Neuronal stem cell (in vitro differentiated cells): ENCODE results near the gene AGXT.

Experiments used
- DNase-seq: peaks from one replicate; pipeline ENCODE4 v3.0.0-alpha.2; 2013; ENCODE audit warnings: low spot score
- H2AFZ ChIP-seq: one replicate; pipeline ENCODE4 v1.6.1; 2013; ENCODE audit warnings: mild to moderate bottlenecking, low read length, inconsistent platforms
- H2AK5ac ChIP-seq: 2 replicates; pipeline ENCODE4 v1.6.1; 2013; ENCODE audit warnings: low read depth, mild to moderate bottlenecking, inconsistent platforms, low read length, moderate library complexity, mixed read lengths
- H2BK120ac ChIP-seq: 2 replicates; pipeline ENCODE4 v1.6.1; 2013; ENCODE audit warnings: low read depth, mild to moderate bottlenecking, inconsistent platforms, low read length, moderate library complexity, mixed read lengths
- H2BK12ac ChIP-seq: one replicate; pipeline ENCODE4 v1.6.1; 2013; ENCODE audit warnings: low read length, inconsistent platforms
- H2BK15ac ChIP-seq: 2 replicates; pipeline ENCODE4 v1.6.1; 2013; ENCODE audit warnings: mild to moderate bottlenecking, low read length, inconsistent platforms, mixed read lengths
- H2BK5ac ChIP-seq: one replicate; pipeline ENCODE4 v1.6.1; 2013; ENCODE audit warnings: inconsistent platforms, mild to moderate bottlenecking, low read length, moderate library complexity
- H3K14ac ChIP-seq: one replicate; pipeline ENCODE4 v1.6.1; 2013; ENCODE audit warnings: low read length, inconsistent platforms
- H3K18ac ChIP-seq: 2 replicates; pipeline ENCODE4 v1.6.1; 2013; ENCODE audit warnings: low read length, inconsistent platforms
- H3K23ac ChIP-seq: 2 replicates; pipeline ENCODE4 v1.6.1; 2013; ENCODE audit warnings: low read depth, mild to moderate bottlenecking, mixed read lengths, low read length, inconsistent platforms; ENCODE audit not compliant: poor library complexity
- H3K27ac ChIP-seq: replicated peaks from 3 replicates; pipeline ENCODE4 v1.5.1; 2013; ENCODE audit warnings: low read length, inconsistent platforms
- H3K27me3 ChIP-seq, 3 experiments: 2 replicates each; pipeline ENCODE4 v1.6.1; 2013; ENCODE audit warnings: low read length in 3 of 3, mild to moderate bottlenecking in 2 of 3, inconsistent platforms in 1 of 3, low read depth in 1 of 3, mixed read lengths in 1 of 3, moderate library complexity in 1 of 3; ENCODE audit not compliant: control insufficient read depth in 3 of 3, insufficient read depth in 3 of 3
- H3K36me3 ChIP-seq, 2 donors: replicated peaks in 1 of 2; 2 replicates each; pipeline ENCODE4 v1.6.1; 2013; ENCODE audit warnings: low read length in 2 of 2; ENCODE audit not compliant: control insufficient read depth in 2 of 2, insufficient read depth in 2 of 2
- H3K4ac ChIP-seq: 2 replicates; pipeline ENCODE4 v1.6.1; 2013; ENCODE audit warnings: inconsistent platforms, mild to moderate bottlenecking, low read length, moderate library complexity
- H3K4me1 ChIP-seq, 2 donors: 1 replicate in 1 of 2; 2 replicates in 1 of 2; pipeline ENCODE4 v1.6.1; 2013; ENCODE audit warnings: low read length in 2 of 2, low read depth in 1 of 2; ENCODE audit not compliant: control insufficient read depth in 2 of 2, insufficient read depth in 1 of 2
- H3K4me2 ChIP-seq: one replicate; pipeline ENCODE4 v1.6.1; 2013; ENCODE audit warnings: mild to moderate bottlenecking, low read length, inconsistent platforms; ENCODE audit not compliant: insufficient read depth, poor library complexity, severe bottlenecking
- H3K4me3 ChIP-seq, 2 donors: 2 replicates each; pipeline ENCODE4 v1.5.1; 2013; ENCODE audit warnings: low read length in 2 of 2, mild to moderate bottlenecking in 2 of 2, inconsistent platforms in 1 of 2, moderate library complexity in 1 of 2
- H3K79me1 ChIP-seq: one replicate; pipeline ENCODE4 v1.6.1; 2013; ENCODE audit warnings: low read depth, mild to moderate bottlenecking, inconsistent platforms, low read length, moderate library complexity
- H3K9ac ChIP-seq: one replicate; pipeline ENCODE4 v1.6.1; 2013; ENCODE audit warnings: mild to moderate bottlenecking, low read depth, low read length, inconsistent platforms; ENCODE audit not compliant: poor library complexity
- H3K9me3 ChIP-seq, 2 donors: replicated peaks in 1 of 2; 2 replicates each; pipeline versions ENCODE3 to v1.6.1; 2013; ENCODE audit warnings: low read length in 2 of 2, mild to moderate bottlenecking in 2 of 2, inconsistent platforms in 1 of 2, low read depth in 1 of 2, mixed read lengths in 1 of 2, moderate library complexity in 1 of 2; ENCODE audit not compliant: control insufficient read depth in 2 of 2, insufficient read depth in 1 of 2
- H4K8ac ChIP-seq: one replicate; pipeline ENCODE4 v1.6.1; 2013; ENCODE audit warnings: low read depth, mild to moderate bottlenecking, inconsistent platforms, low read length, moderate library complexity
- H4K91ac ChIP-seq: one replicate; pipeline ENCODE4 v1.6.1; 2013; ENCODE audit warnings: low read length, low read depth, mild to moderate bottlenecking, inconsistent platforms; ENCODE audit not compliant: poor library complexity
- WGBS, 2 donors: extraction: QIAGEN DNeasy Blood & Tissue Kit; methylation state at CpG; one replicate each; pipeline ENCODE4 v1.1.7; 2013; ENCODE audit warnings: missing lambda C conversion rate in 2 of 2, mixed read lengths in 1 of 2; ENCODE audit not compliant: insufficient read length in 2 of 2, insufficient replicate concordance in 1 of 2; ENCODE audit errors: extremely low coverage in 2 of 2; 5-methylcytosine and 5-hydroxymethylcytosine counted together

Gene AGXT

DNA sequence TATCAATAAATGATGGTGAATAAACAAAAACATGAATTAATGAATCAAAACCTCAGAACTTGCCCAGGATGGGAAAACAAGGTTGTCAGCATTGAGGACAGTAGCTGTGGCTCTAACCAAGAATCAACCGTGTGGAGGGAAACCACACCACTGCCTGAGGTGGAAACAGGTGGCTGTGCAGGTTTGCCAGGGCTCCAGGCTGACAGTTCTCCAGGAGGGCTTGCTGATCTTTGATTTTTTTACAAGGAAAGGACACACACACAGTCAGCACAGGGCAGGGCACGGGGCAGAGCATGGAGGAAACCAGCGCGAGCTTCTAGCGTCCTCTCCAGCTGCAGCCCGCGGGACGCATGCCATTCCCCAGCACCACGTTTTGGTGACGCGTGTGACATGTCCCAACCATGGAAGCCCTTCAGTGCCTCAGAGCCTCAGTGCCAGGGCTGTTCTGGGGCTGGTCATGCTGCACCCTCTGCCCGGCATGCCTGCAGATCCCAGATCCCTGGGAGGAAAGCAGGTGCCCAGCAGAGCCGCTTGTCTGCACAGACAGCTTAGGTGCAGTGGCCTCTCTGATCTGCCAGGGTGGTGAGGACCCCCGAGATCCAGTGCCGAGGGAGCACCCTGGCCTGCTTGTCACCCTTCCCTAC is 15.8 kb upstream of the AGXT start:
- no peaks in the 10 kb centered on the region for H3K79me1 ChIP-seq
- H3K4me3 ChIP-seq = peak overlapping the region in 1 of 2 donors; percentile 25
- H2BK15ac ChIP-seq = peak overlapping the region; percentile 28
- H3K27me3 ChIP-seq = peaks cover 0 to 3% (median 0%) of the 10 kb centered on the region in 3 experiments
- H3K9ac ChIP-seq = no peak overlapping the region
- no peak overlapping the region for H3K14ac ChIP-seq
- no peak overlapping the region for H2BK5ac ChIP-seq
- no peak overlapping the region for H3K4ac ChIP-seq
- WGBS, 2 donors = no CpG with 5 or more reads among the region's 15 CpGs
- H3K9me3 ChIP-seq = peaks cover 0 to 3% of the 10 kb centered on the region in 2 donors
- no peak overlapping the region for H2AFZ ChIP-seq
- H3K4me2 ChIP-seq = no peak overlapping the region
- H2BK120ac ChIP-seq = no peak overlapping the region
- no peak overlapping the region for H4K8ac ChIP-seq
- H2AK5ac ChIP-seq = peak overlapping the region; percentile 22
- no peak for DNase-seq
- H3K36me3 ChIP-seq = no peaks in the 10 kb centered on the region
- no peak overlapping the region for H3K18ac ChIP-seq
- peak overlapping the region; percentile 20 for H4K91ac ChIP-seq
- H2BK12ac ChIP-seq = no peak overlapping the region
- no peak overlapping the region for H3K27ac ChIP-seq
- no peak overlapping the region for H3K23ac ChIP-seq
- peaks cover 0 to 7% of the 10 kb centered on the region in 2 donors for H3K4me1 ChIP-seq

DNA sequence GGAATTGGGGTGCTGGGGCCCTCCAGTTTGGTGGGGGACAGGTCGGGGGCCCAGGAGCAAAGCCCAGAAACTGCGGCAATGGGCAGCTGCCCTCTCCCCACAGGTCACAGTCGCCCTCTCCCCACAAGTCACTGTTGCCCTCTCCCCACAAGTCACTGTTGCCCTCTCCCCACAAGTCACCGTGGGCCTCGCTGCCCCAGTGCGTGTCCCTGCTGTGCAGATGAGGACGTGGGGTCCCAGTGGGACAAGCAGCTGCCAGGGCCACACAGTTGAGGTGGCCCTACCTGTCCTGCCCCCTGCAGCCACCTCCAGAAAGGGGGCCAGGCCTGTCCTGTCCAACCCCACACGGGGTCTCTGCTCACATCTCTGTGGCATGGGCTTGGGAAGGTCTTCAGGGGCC is 13.0 kb upstream of the AGXT start:
- no peaks in the 10 kb centered on the region for H3K36me3 ChIP-seq
- no peak overlapping the region for H3K4me2 ChIP-seq
- no peak overlapping the region for H3K14ac ChIP-seq
- H3K4me1 ChIP-seq = peaks cover 0 to 7% of the 10 kb centered on the region in 2 donors
- H4K8ac ChIP-seq = no peak overlapping the region
- WGBS, 2 donors = no CpG with 5 or more reads among the region's 8 CpGs
- peak overlapping the region; percentile 14 for H4K91ac ChIP-seq
- peak overlapping the region; percentile 31 for H2AK5ac ChIP-seq
- no peak overlapping the region for H2BK5ac ChIP-seq
- no peak overlapping the region for H2BK12ac ChIP-seq
- peaks cover 0 to 3% of the 10 kb centered on the region in 2 donors for H3K9me3 ChIP-seq
- H2AFZ ChIP-seq = no peak overlapping the region
- no peak overlapping the region for H3K4me3 ChIP-seq
- no peak overlapping the region for H2BK15ac ChIP-seq
- H3K79me1 ChIP-seq = no peaks in the 10 kb centered on the region
- no peak for DNase-seq
- H2BK120ac ChIP-seq = no peak overlapping the region
- peaks cover 0 to 25% (median 0%) of the 10 kb centered on the region in 3 experiments for H3K27me3 ChIP-seq
- H3K27ac ChIP-seq = no peak overlapping the region
- H3K18ac ChIP-seq = no peak overlapping the region
- no peak overlapping the region for H3K23ac ChIP-seq
- H3K9ac ChIP-seq = no peak overlapping the region
- H3K4ac ChIP-seq = no peak overlapping the region

DNA sequence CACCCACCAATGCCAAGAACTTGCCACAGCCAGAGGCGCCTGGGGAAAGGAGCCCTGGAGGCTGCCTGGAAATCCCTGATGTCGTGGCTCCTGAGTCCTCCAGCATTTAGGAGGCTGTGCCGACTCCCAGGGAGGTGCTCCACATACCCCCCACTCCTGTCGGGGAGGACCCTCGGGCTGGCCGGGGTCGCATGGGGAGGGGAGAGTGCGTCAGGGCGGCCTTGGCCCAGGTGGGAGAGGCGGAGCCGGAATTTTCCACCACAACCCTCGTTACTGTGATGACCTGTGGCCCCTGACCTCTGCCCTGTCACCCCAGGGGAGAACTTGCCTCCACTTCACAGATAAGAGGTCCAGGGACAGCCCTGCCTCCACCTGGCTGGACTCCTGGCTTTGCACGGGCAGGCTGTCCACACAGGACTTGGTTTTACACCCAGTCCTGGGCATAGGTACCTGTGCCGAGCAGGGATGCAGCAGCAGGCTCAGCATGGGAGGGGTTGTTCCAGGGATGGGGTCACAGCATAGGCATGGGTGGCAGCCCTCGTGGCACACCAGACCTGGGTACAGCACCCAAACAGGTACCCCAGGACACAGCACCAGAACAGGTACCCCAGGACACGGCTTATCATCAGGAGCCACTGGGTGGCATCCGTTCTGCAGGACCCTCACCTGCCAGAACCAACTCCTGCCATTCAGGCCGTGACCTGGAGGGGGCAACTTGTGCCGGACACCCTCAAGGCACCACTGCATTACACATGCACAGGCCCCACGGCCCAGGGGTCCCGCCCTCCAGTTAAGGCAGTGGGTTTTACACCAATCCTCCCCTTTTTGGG is 12.3 kb upstream of the AGXT start:
- Histone ChIP-seq H3K27ac (no peak overlapping the region), H3K9ac (no peak overlapping the region), H2BK120ac (no peak overlapping the region), H4K8ac (no peak overlapping the region), H3K79me1 (no peaks in the 10 kb centered on the region), H3K9me3 (peaks cover 0 to 3% of the 10 kb centered on the region in 2 donors), H3K23ac (no peak overlapping the region), H3K14ac (peak overlapping the region; percentile 92), H2AFZ (no peak overlapping the region), H3K36me3 (no peaks in the 10 kb centered on the region), H3K4me3 (no peak overlapping the region), H2BK12ac (no peak overlapping the region), H4K91ac (no peak overlapping the region), H3K4me2 (no peak overlapping the region), H2BK15ac (no peak overlapping the region), H3K4ac (no peak overlapping the region), H3K18ac (peak overlapping the region; percentile 22), H3K27me3 (peaks cover 0 to 32% (median 0%) of the 10 kb centered on the region in 3 experiments), H2BK5ac (no peak overlapping the region), H3K4me1 (peaks cover 0 to 6% of the 10 kb centered on the region in 2 donors), H2AK5ac (peak overlapping the region; percentile 22)
- DNase-seq = no peak
- no CpG with 5 or more reads among the region's 21 CpGs for WGBS, 2 donors
